ENCODE data around the gene NUTM2D. TPM values are rescaled to one million over a fixed set of nuclear protein-coding genes. Genes with fewer than 3 reads are reported as not detected.
"Not testable (repeated sequence)": the region's sequence is repeated elsewhere in the genome, so short reads cannot be mapped to it uniquely, and the experiment has no call there.

NUTM2D gene
- total and polyA plus RNA-seq, 4 donors = 0.21 to 2.8 (median 1.6) TPM

DNA sequence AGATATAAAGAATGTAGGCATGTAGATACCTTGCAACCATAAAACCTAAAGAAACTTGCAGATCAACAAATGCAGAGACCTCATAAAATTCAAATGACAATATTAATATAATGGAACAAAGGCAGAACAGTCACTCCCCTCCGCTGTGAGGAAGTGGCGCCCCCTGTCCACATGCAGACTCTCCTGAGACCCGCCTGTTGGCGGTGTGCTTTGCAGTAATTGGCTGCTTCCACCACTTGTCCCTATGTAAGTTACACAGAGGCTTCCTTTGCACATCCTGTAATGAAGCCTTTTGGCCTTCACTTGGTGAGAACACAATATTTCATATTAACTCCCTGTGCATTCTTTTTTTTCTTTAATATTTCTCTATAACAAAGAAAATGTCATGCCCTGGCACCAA lies 21.6 kb downstream of the NUTM2D start:
- H3K9me3 ChIP-seq (ENCODE audit: control insufficient read depth in 4 of 4, low read length in 3 of 4); DNase-seq (ENCODE audit: low spot score); H3K36me3 ChIP-seq (ENCODE audit: control insufficient read depth in 4 of 4, insufficient read depth in 3 of 4, low read depth in 1 of 4, low read length in 3 of 4); H3K27me3 ChIP-seq (ENCODE audit: control insufficient read depth in 4 of 4, insufficient read depth in 4 of 4, low read length in 3 of 4); H3K27ac ChIP-seq (ENCODE audit: low read depth in 1 of 2, low read length in 2 of 2); H3K4me3 ChIP-seq (ENCODE audit: low read depth in 1 of 3, low read length in 3 of 3); H3K4me1 ChIP-seq (ENCODE audit: control insufficient read depth in 4 of 4, insufficient read depth in 4 of 4, low read length in 3 of 4); H3K9ac ChIP-seq (ENCODE audit: low read depth in 1 of 2, low read length in 2 of 2): not testable (repeated sequence)
- WGBS = 90% methylated on average over 4 of the region's 4 CpGs

DNA sequence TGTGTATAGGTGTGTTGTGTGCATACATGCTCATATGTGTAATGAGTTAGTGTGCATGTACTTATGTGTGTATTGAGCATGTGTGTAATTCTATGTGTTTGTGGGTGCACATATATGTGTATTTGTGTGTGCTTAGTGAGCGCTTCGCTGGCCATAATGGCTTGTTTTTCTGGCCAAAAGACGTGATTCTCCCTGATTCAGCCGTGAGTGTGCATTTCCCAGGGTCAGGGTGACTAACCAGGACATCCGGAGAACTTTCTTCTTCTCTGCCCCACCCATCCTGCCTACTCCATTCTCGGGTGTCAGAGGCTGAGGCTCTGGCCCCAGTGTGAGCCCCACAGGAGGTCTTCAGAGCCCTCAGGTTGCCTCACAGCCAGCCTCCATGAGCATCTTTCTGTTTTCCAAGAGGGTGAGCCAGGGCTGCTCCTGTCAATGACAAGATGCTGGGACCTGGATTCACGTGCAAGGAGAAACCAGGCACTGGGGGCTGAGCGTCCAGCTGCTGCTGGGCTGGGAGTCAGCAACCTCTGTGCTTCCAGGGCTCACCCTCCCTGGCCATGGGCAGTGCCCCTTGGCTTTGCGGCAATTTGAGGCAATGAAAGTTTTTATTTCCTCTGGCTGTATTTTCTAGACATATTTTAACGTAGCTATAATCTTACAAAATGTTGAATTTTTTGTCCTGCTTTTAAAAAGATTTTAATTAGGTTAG lies 25.8 kb downstream of the NUTM2D start:
- H3K27ac ChIP-seq (ENCODE audit: low read depth in 1 of 2, low read length in 2 of 2); H3K9ac ChIP-seq (ENCODE audit: low read depth in 1 of 2, low read length in 2 of 2); H3K27me3 ChIP-seq (ENCODE audit: control insufficient read depth in 4 of 4, insufficient read depth in 4 of 4, low read length in 3 of 4); H3K4me3 ChIP-seq (ENCODE audit: low read depth in 1 of 3, low read length in 3 of 3); DNase-seq (ENCODE audit: low spot score); H3K4me1 ChIP-seq (ENCODE audit: control insufficient read depth in 4 of 4, insufficient read depth in 4 of 4, low read length in 3 of 4); H3K9me3 ChIP-seq (ENCODE audit: control insufficient read depth in 4 of 4, low read length in 3 of 4); H3K36me3 ChIP-seq (ENCODE audit: control insufficient read depth in 4 of 4, insufficient read depth in 3 of 4, low read depth in 1 of 4, low read length in 3 of 4): not testable (repeated sequence)
- 94% methylated on average over 8 of the region's 10 CpGs for WGBS

DNA sequence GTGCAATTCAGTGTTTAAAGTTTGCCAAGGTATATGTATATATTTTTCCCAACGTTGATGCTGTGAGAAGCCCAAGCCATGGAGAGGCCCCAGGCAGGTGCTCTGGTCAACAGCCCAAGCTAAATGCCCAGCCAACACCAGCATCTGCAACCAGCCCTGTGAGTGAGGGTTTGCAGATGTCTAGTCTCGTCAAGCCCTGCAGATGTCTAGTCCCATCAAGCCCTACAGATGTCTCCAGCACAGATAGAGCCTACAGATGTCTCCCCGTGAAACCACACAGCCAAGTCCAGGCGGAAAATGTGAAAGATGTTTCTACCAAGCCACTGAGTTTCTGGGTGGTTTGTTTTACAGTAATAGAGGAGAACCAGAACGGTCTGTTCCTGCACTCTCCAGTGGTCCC lies 26.7 kb downstream of the NUTM2D start:
- H3K4me3 ChIP-seq (ENCODE audit: low read depth in 1 of 3, low read length in 3 of 3); DNase-seq (ENCODE audit: low spot score); H3K4me1 ChIP-seq (ENCODE audit: control insufficient read depth in 4 of 4, insufficient read depth in 4 of 4, low read length in 3 of 4); H3K9me3 ChIP-seq (ENCODE audit: control insufficient read depth in 4 of 4, low read length in 3 of 4); H3K9ac ChIP-seq (ENCODE audit: low read depth in 1 of 2, low read length in 2 of 2); H3K36me3 ChIP-seq (ENCODE audit: control insufficient read depth in 4 of 4, insufficient read depth in 3 of 4, low read depth in 1 of 4, low read length in 3 of 4); H3K27me3 ChIP-seq (ENCODE audit: control insufficient read depth in 4 of 4, insufficient read depth in 4 of 4, low read length in 3 of 4); H3K27ac ChIP-seq (ENCODE audit: low read depth in 1 of 2, low read length in 2 of 2): not testable (repeated sequence)
- 91% methylated on average over 5 of the region's 5 CpGs for WGBS

DNA sequence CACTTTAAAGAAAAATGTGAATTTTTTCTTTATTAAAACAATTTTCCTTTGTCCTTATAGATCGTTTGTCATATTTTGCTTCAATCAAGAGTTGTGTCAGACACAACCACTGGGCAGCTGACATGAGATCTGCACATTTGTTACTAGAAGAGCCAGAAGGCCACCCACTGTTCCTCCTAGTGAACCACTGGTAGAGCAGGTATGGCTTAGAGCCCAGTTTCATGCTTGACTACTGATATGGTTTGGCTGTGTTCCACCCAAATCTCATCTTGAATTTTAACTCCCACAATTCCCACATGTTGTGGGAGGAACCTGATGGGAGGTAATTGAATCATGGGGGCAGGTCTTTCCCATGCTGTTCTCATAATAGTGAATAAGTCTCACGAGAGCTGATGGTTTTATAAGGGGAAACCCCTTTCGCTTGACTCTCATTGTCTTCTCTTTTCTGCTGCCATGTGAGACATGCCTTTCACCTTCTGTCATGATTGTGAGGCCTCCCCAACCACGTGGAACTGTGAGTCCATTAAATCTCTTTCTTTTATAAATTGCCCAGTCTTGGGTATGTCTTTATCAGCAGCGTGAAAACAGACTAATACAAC lies 28.3 kb downstream of the NUTM2D start:
- H3K9ac ChIP-seq (ENCODE audit: low read depth in 1 of 2, low read length in 2 of 2); DNase-seq (ENCODE audit: low spot score); H3K4me1 ChIP-seq (ENCODE audit: control insufficient read depth in 4 of 4, insufficient read depth in 4 of 4, low read length in 3 of 4); H3K9me3 ChIP-seq (ENCODE audit: control insufficient read depth in 4 of 4, low read length in 3 of 4); H3K4me3 ChIP-seq (ENCODE audit: low read depth in 1 of 3, low read length in 3 of 3); H3K27ac ChIP-seq (ENCODE audit: low read depth in 1 of 2, low read length in 2 of 2); H3K27me3 ChIP-seq (ENCODE audit: control insufficient read depth in 4 of 4, insufficient read depth in 4 of 4, low read length in 3 of 4); H3K36me3 ChIP-seq (ENCODE audit: control insufficient read depth in 4 of 4, insufficient read depth in 3 of 4, low read depth in 1 of 4, low read length in 3 of 4): not testable (repeated sequence)
- 77% methylated on average over 4 of the region's 5 CpGs for WGBS

DNA sequence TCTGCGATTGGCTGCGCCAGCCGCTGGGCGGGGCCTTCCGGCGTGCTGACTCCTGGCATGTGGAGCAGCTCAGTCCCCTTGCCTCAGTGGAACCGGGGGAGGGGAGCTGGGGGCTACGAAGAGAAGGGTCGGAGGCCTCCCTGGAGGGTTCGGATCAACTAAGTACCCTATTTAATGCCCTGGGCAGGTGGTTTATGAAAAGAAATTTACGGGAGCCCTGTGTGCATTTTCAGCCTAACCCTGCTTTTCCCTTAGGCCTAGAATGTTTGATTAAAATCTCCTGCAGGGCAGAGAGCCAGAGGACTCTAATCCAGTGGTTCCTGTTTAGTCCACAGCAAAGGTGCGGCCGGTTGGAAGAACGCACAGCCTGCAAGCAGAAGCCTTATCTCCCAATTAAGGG lies 33.8 kb downstream of the NUTM2D start:
- not testable (repeated sequence) for H3K4me3 ChIP-seq (ENCODE audit: low read depth in 1 of 3, low read length in 3 of 3); DNase-seq (ENCODE audit: low spot score); H3K27ac ChIP-seq (ENCODE audit: low read depth in 1 of 2, low read length in 2 of 2); H3K9ac ChIP-seq (ENCODE audit: low read depth in 1 of 2, low read length in 2 of 2); H3K27me3 ChIP-seq (ENCODE audit: control insufficient read depth in 4 of 4, insufficient read depth in 4 of 4, low read length in 3 of 4); H3K36me3 ChIP-seq (ENCODE audit: control insufficient read depth in 4 of 4, insufficient read depth in 3 of 4, low read depth in 1 of 4, low read length in 3 of 4); H3K9me3 ChIP-seq (ENCODE audit: control insufficient read depth in 4 of 4, low read length in 3 of 4); H3K4me1 ChIP-seq (ENCODE audit: control insufficient read depth in 4 of 4, insufficient read depth in 4 of 4, low read length in 3 of 4)
- WGBS = 46% methylated on average over 11 of the region's 14 CpGs

DNA sequence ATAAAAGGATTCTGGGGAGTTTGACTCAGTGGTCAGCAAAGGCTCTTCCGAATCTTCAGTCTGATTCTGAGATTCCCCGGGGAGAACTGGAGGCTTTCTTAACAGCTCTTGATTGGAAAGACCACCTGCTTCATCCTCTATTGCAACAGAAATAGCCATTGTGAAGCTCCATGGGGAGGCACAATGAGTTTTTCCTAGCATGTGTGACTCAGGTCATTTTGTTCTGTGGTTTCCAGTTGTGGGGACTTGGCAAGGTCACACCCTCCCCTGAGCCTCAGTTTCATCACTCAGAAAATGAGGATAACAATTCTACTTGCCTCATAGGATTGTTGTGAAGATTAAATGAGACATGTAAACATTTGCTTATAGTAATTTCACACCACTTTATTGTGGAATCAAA lies 38.7 kb downstream of the NUTM2D start:
- not testable (repeated sequence) for H3K4me3 ChIP-seq (ENCODE audit: low read depth in 1 of 3, low read length in 3 of 3); H3K27me3 ChIP-seq (ENCODE audit: control insufficient read depth in 4 of 4, insufficient read depth in 4 of 4, low read length in 3 of 4); DNase-seq (ENCODE audit: low spot score); H3K36me3 ChIP-seq (ENCODE audit: control insufficient read depth in 4 of 4, insufficient read depth in 3 of 4, low read depth in 1 of 4, low read length in 3 of 4); H3K9ac ChIP-seq (ENCODE audit: low read depth in 1 of 2, low read length in 2 of 2); H3K9me3 ChIP-seq (ENCODE audit: control insufficient read depth in 4 of 4, low read length in 3 of 4); H3K27ac ChIP-seq (ENCODE audit: low read depth in 1 of 2, low read length in 2 of 2); H3K4me1 ChIP-seq (ENCODE audit: control insufficient read depth in 4 of 4, insufficient read depth in 4 of 4, low read length in 3 of 4)
- 85% methylated on average over 2 of the region's 2 CpGs for WGBS

DNA sequence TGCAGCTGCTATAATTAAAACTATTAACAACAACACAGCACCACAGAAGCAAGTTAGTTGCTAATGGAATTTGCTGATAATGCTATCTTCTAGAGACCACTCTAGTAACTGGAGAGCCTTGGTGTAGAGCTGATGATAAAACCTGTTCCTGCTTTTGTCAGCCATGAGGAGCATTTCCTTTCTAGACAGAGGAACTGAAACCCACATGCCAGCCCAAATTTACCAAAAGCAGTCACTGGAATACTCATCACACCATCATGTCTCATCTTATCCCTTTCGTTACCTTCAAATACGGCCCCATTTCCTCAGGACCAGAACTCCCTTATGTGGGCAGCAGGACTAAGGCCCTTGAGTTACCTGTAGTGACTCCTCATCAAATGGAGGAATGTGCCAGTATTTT lies 40.9 kb downstream of the NUTM2D start:
- H3K4me3 ChIP-seq (ENCODE audit: low read depth in 1 of 3, low read length in 3 of 3); DNase-seq (ENCODE audit: low spot score); H3K27ac ChIP-seq (ENCODE audit: low read depth in 1 of 2, low read length in 2 of 2); H3K9me3 ChIP-seq (ENCODE audit: control insufficient read depth in 4 of 4, low read length in 3 of 4); H3K9ac ChIP-seq (ENCODE audit: low read depth in 1 of 2, low read length in 2 of 2); H3K27me3 ChIP-seq (ENCODE audit: control insufficient read depth in 4 of 4, insufficient read depth in 4 of 4, low read length in 3 of 4); H3K4me1 ChIP-seq (ENCODE audit: control insufficient read depth in 4 of 4, insufficient read depth in 4 of 4, low read length in 3 of 4); H3K36me3 ChIP-seq (ENCODE audit: control insufficient read depth in 4 of 4, insufficient read depth in 3 of 4, low read depth in 1 of 4, low read length in 3 of 4): not testable (repeated sequence)
- 83% methylated on average over 1 of the region's 2 CpGs for WGBS
